HG03108 (cell line): ENCODE measurements around the gene RFX3.

Source experiments
- ATAC-seq: cut with Tn5 transposase; IDR thresholded peaks from one replicate; pipeline ENCODE4 v1.9.1; 2021; ENCODE audit warnings: moderate library complexity; ENCODE audit not compliant: unreplicated experiment

RFX3 gene

DNA sequence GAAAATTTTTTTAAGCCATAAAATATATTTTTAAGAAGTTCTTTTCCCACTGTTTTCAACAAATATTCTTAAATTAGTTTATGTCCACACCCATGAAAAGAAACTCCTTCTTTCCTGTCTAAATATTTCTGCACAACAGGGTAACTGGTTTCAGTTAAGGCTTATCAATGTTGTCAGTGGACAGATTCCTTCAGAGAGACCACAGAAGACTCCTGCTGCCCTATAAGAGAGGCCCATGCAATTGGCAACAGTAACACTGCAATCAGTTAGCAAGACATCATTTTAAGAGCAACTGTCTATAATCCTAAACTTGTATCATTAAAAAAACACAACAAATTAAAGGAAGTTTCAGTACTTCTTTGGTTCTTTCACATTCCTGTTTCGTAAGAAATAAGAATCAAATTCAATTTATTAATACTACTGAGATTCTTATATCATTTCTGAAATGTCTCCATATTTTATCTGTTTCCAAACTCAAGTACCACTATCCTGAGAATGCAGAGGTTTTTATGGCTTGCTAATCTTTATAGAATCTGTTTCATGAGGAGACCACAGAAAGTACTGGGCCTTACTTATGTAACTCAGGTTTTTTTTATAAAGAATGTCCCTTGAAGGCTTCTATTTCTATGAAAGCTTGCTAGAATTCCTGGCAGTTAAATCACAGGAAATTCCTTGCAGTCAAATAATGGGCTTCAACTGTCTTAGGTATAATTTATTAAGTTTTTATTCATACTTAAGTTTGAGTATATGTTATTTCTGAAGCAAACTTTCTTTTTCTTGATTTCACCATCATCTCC is 240.2 kb downstream of the RFX3 start:
- ATAC-seq = no peak

- no peak for ATAC-seq
These were observed 243.4 kb downstream of the RFX3 start for GRCh38 chr9:3282365-3282764.

DNA sequence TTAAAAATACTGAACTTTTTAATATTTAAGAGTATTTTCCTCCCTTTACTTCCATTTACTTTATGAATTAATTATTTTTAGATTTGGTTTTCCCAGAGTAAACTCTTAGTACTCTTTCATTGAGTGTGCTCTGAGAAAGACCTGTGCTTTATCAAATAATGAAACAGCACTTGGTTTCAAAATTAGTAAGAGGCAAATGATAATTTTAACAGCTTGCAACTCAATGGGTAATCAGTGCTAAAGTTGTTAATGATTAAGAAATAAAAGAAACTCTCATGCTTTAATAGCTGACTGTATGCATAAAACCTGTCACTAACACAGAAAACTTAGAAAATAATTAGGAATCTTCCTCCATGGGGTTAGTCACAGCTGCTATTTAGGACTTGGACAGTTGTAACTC is 244.4 kb downstream of the RFX3 start:
- ATAC-seq = peak; percentile 82

GRCh38 chr9:3277200-3277599 is 248.6 kb downstream of the RFX3 start:
- peak; percentile 45 for ATAC-seq

- no peak for ATAC-seq
These were observed 254.2 kb downstream of the RFX3 start for GRCh38 chr9:3271581-3271980.

DNA sequence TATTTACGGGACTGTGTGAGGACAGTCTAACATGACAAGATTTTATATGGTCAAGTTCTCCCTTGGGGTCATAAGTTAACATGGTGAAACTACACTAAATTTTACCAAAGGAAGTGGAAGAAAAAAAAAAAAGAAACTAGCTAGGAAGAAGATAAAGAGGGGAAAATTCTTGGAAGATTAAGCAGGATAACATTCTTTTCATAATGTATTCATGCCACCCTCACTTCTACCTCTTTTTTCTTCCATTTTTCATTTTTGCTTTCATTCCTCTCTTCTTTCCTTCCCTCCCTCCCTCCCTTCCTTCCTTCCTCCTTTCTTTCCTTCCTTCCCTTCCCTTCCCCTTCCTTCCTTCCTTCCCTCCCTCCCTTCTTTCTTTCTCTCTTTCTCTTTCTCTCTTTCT is 254.6 kb downstream of the RFX3 start:
- no peak for ATAC-seq

DNA sequence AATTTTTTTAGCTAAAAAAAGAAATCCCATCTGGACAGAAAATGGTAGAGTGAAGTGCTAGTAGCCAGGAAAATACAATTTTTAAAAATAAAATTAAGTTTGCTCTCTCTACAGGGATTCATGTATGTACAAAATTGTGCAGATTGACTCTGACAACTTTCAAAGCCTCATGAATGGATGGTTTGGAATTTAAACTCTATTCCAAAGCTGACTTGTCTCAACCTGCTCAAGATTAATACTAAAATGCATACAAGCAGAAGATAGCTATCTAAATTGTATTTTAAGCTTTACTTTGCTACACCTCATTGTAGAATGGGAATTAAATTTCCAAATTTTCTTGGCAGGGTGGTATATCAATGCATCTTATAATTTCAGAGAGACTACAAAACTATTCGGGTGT is 257.6 kb downstream of the RFX3 start:
- ATAC-seq = no peak

- ATAC-seq = no peak
These were observed 262.1 kb downstream of the RFX3 start for GRCh38 chr9:3263698-3264097.

- ATAC-seq = no peak
These were observed 262.8 kb downstream of the RFX3 start for GRCh38 chr9:3262826-3263529.

DNA sequence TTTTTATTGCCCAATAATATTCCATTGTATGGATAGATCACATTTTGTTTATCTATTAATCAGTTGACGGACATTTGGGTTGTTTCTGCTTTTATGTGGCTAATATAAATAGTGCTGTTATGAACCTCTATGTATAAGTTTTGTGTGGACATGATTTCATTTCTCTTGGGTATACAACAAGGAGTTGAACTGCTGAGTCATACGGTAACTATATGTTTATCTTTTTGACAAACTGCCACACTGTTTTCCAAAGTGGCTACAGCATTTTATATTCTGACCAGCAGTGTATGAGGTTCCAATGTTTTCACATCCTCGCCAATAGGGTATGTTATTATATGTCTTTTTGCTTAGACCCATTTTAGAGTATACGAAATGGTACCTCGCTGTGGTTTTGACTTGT is 264.3 kb downstream of the RFX3 start:
- ATAC-seq = no peak

DNA sequence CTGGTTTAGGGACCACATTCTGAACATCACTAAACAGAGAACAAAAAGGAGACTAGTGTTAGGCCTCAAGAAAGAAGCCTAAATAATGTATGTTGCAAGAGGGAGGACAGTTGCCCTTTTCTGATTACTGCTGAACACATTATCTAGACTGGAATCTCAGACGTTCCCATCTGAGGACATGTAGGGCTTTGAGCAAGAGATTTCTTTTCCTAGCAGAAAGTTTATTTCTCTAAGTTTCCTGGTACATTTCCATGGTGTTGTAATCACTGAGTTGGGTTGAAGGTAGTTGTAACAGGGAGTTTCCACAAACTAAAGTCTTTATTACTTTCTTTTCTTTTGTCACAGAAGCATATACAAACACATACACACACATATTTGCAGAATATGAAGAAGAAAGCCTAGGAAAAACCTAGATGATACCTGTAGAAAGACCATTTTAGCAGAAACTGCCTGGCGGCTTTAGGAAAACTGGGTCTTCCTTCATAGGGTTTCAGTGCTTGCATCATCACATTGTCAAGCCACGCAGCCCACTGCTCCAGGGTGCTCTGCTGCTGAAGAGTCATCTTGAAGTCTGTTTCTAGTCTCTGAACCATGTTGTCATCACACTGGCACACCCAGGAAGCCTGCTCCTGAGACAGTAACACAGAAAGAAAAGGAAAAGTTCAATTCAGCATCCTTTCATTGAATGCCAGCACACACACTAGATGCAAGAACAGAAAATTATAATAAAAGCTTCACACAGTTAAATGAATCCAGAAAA is 269.1 kb downstream of the RFX3 start:
- no peak for ATAC-seq

DNA sequence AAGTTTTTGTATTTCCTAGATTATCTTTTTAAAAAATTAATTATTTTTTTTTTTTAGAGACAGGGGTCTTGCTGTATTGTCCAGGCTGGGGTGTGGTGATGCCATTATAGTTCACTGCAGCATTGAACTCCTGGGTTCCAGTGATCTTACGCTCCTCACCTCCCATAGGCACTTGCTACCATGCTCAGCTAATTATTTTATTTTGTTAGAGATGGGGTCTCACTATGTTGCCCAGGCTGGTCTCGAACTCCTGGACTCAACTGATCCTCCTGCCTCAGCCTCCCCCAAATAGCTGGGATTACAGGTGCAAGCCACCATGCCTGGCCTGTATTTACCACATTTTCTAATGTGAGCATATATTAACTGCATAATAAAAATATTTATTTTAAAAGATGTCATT is 274.5 kb downstream of the RFX3 start:
- no peak for ATAC-seq

GRCh38 chr9:3250741-3251140 is 275.1 kb downstream of the RFX3 start:
- ATAC-seq = no peak

- no peak for ATAC-seq
These were observed 278.6 kb downstream of the RFX3 start for GRCh38 chr9:3247211-3247610.

- no peak for ATAC-seq
These were observed 279.6 kb downstream of the RFX3 start for GRCh38 chr9:3246241-3246640.

- ATAC-seq = no peak
These were observed 280.7 kb downstream of the RFX3 start for GRCh38 chr9:3244963-3245653.

DNA sequence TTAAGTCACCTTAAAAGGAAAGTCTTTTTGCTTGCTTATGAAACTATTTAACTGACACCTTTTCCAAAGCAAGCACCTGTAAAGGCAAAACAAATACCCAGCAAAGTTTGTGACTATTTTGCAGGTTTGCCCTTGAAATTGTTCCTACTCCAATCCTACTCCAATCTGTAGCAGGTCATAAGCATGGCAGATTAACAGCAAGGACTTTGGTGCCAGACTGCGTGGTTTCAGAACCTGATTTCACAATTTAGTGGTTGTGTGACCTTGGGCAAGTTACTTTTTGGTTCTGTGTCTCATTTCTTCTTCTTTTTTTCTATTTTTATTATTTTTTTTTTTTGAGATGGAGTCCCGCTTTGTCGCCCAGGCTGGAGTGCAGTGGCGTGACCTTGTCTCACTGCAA is 282.1 kb downstream of the RFX3 start:
- no peak for ATAC-seq

DNA sequence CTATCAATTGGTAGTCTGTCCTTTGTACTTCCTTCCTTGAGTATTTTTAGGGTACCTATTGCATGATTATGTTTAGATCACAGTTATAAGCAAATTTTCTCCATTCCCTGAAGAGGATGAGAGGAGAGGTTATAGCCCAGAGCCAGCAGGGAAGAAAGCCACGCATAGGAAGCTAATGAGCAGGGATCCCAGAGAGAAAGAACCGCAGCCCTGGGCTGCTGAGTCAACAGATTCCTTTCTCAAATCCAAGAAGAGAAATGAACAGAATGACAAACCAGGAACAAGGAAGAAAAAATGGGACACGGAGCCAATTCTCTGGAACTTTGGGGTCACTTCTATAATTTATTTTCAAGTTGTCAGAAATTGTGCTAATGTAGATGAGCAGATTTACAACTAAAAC is 284.5 kb downstream of the RFX3 start:
- no peak for ATAC-seq

DNA sequence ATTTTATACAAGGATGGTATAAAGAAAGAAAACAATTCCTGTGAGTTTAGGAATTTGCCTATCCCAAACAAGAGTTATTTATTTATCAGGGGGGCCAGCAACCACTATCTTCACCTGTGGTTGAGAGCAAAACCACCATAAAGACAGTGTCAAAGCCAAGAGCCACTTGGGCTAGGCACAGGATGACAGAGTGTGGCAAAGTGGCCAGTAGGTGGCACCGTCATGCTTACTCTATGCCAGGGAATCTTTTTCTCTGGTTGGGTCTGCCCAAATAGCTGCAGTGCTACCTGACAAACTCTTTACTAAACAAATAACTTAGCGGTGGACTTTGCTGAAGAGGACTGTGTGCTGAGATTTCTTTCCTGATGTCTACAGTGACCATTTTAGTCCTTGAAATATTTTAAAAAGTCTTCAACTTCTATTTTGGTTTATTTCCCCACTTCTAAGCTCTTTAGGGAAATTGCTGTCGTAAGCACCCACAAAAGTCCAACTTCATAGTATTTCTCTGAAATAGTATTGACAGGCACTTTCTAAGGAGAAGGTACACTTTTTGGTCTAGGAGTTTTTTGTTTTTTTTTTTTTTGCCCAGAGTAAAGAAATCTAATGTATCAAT is 285.0 kb downstream of the RFX3 start:
- peak; percentile 75 for ATAC-seq

DNA sequence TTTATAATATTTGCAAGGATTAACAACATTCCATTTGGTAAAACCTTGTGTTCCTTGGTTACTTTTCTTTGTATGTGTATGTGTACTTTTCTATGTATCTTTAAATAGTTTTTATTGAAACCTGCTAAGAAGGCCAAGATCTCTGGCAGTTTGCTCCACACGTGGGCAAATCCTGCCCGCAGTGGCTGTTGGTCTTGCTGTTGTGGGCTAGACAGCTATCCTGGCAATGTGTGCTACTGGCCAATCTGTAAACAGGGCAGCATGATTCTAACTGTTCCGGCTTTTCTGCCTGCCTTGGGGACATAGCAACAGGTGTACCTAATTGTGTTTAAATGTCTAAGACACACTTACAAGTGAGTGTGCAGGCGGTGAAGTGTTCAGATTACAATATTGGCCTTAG is 286.6 kb downstream of the RFX3 start:
- ATAC-seq = no peak

- no peak for ATAC-seq
These were observed 287.6 kb downstream of the RFX3 start for GRCh38 chr9:3238236-3238635.
